HepG2 (cell line): ENCODE measurements around the gene VCL. TPM values are rescaled to one million over a fixed set of nuclear protein-coding genes. Genes with fewer than 3 reads are reported as not detected.
A peak's percentile ranks its signal among the peaks of the same experiment; 100 is the strongest.

Experiments
- ARNTL ChIP-seq: sonication (generic); formaldehyde crosslinking; IDR thresholded peaks from 2 replicates; pipeline ENCODE4 v1.4.0; 2020; ENCODE audit warnings: mild to moderate bottlenecking, missing genetic modification reagents
- DNMT3B ChIP-seq: conservative IDR thresholded peaks from 2 replicates; pipeline ENCODE4 v1.6.1; 2016; ENCODE audit warnings: missing biosample characterization, control low read depth
- HMG20B ChIP-seq: conservative IDR thresholded peaks from 2 replicates; pipeline ENCODE4 v1.6.1; 2016; ENCODE audit warnings: missing genetic modification reagents, missing compliant biosample characterization
- HNF4A ChIP-seq: sonication (generic); formaldehyde crosslinking; IDR thresholded peaks from 2 replicates; pipeline ENCODE4 v1.4.0; 2020; ENCODE audit warnings: missing genetic modification reagents
- HNF4G ChIP-seq, 2 experiments: sonication (generic) in 1 of 2; formaldehyde crosslinking in 1 of 2; IDR thresholded peaks; 2 replicates each; pipeline versions ENCODE4 v1.4.0 to v1.6.1; 2011 to 2020; ENCODE audit warnings: borderline replicate concordance in 2 of 2, low read depth in 2 of 2, mild to moderate bottlenecking in 2 of 2, low read length in 1 of 2, missing genetic modification reagents in 1 of 2, moderate library complexity in 1 of 2
- IKZF1 ChIP-seq: fragments of 450-650 bp; IDR thresholded peaks from 2 replicates; pipeline ENCODE4 v1.7.1; 2016
- IRX3 ChIP-seq: sonication (generic); formaldehyde crosslinking; IDR thresholded peaks from 2 replicates; pipeline ENCODE4 v1.8.1; 2023; ENCODE audit warnings: mild to moderate bottlenecking, low read depth, missing genetic modification reagents, borderline replicate concordance
- ZNF318 ChIP-seq: sonication (generic); formaldehyde crosslinking; IDR thresholded peaks from 2 replicates; pipeline ENCODE4 v1.4.0; 2020; ENCODE audit warnings: mild to moderate bottlenecking, missing genetic modification reagents
- ZNF547 ChIP-seq: sonication (generic); formaldehyde crosslinking; IDR thresholded peaks from 2 replicates; pipeline ENCODE4 v1.5.1; 2020; ENCODE audit warnings: mild to moderate bottlenecking, missing genetic modification reagents
- ZNF737 ChIP-seq: sonication (generic); formaldehyde crosslinking; IDR thresholded peaks from 2 replicates; pipeline ENCODE4 v1.5.0; 2020; ENCODE audit warnings: missing genetic modification reagents, mild to moderate bottlenecking, borderline replicate concordance
- polyA plus RNA-seq, 8 experiments: library from polyadenylated mRNA; depleted of rRNA in 3 of 8; stranded (reverse) in 7 of 8; unstranded in 1 of 8; fragments of >200 nt; fragmentation: Illumina TruSeq in 4 of 8; extraction: Trizol in 4 of 8; gene quantifications; 2 replicates each; pipeline versions ENCODE4 v1.2.1 to v1.2.3, GENCODE V29; 2011 to 2016; ENCODE audit warnings: low read depth in 4 of 8, missing spikeins in 1 of 8, mixed read lengths in 1 of 8; ENCODE audit not compliant: insufficient read depth in 1 of 8
- total RNA-seq, 5 experiments: library from RNA; depleted of rRNA; stranded (reverse); fragments of >200 nt; fragmentation: Illumina TruSeq; extraction: Trizol; gene quantifications; 2 replicates each; pipeline ENCODE4 v1.2.3, GENCODE V29; 2016; ENCODE audit warnings: low read depth in 1 of 5
- TF ChIP-seq, protein P1 (sequence below): sonication (generic); formaldehyde crosslinking; IDR thresholded peaks from 2 replicates; pipeline ENCODE4 v1.4.0; 2020; ENCODE audit warnings: missing genetic modification reagents
- TF ChIP-seq, protein P2 (sequence below): sonication (generic); formaldehyde crosslinking; IDR thresholded peaks from 2 replicates; pipeline ENCODE4 v1.5.0; 2020; ENCODE audit warnings: mild to moderate bottlenecking, missing genetic modification reagents

VCL gene
- total and polyA plus RNA-seq, 2 of the 13 experiments (the other 11 are each of a cell fraction or from before 2014, with no cell fraction given), result 17.3 to 26.9 TPM

DNA sequence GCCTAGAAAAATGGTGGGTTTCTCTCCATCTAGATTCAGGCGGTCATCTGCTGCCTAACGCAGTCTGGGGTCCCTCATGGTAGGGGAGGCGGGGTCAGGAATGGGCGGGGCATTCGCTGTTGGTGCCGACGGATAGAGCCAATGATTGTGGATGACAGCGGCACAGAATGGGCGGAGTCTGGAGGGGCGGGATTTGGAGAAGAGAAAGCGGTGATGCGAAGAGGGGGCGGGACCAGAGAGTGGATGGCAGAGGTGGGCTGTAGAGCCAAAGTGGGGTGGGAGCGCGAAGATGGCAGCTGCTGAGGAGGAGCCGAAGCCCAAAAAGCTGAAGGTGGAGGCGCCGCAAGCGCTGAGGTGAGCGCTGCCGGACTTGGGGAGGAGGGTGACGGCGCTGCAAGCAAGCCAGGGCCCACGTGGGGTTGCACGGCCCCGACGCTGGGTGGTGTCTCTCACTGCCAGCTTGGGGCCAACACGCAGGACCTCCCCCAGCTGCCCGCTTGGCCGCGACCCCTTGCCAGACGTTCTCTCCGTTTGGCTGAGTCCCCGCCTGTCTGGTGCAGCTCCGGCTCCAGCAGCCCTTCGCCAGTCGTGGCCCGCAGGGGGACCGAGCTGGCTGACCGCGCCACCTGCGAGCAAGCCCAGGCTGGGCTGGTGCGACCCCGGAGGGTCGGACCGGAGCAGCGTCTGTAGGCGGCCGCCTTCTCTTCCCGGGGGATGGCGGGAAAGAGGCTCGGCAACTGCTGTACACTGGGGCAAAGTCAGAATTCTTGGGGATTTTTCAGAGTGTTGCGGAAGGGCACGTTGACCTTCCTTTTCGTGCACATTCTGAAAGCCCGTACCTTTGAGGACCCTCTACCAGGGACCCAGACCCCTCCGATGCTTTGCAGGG lies 153.3 kb downstream of the VCL start, which contains the start of gene ADK (continued):
- TF ChIP-seq ARNTL (CRISPR knock-in tag) (peak; percentile 31; the same call in 1 of the 2 replicates), IRX3 (CRISPR knock-in tag) (no peak), HMG20B (CRISPR knock-in tag) (no peak), HNF4A (no peak), ZNF547 (CRISPR knock-in tag) (0 out of 2 replicates have a peak, but pooled peaks have one; percentile 54), ZNF318 (peak; percentile 23; the same call in 1 of the 2 replicates), ZNF737 (no peak; the same call in none of the 2 replicates), DNMT3B (no peak), HNF4G (IDR thresholded peaks at IDR 0.05; ENCODE audit: borderline replicate concordance, low read depth, low read length) (no peak), HNF4G (CRISPR knock-in tag; IDR thresholded peaks at IDR 0.05; ENCODE audit: borderline replicate concordance, low read depth) (no peak), IKZF1 (no peak)
- TF ChIP-seq, protein P1, sequence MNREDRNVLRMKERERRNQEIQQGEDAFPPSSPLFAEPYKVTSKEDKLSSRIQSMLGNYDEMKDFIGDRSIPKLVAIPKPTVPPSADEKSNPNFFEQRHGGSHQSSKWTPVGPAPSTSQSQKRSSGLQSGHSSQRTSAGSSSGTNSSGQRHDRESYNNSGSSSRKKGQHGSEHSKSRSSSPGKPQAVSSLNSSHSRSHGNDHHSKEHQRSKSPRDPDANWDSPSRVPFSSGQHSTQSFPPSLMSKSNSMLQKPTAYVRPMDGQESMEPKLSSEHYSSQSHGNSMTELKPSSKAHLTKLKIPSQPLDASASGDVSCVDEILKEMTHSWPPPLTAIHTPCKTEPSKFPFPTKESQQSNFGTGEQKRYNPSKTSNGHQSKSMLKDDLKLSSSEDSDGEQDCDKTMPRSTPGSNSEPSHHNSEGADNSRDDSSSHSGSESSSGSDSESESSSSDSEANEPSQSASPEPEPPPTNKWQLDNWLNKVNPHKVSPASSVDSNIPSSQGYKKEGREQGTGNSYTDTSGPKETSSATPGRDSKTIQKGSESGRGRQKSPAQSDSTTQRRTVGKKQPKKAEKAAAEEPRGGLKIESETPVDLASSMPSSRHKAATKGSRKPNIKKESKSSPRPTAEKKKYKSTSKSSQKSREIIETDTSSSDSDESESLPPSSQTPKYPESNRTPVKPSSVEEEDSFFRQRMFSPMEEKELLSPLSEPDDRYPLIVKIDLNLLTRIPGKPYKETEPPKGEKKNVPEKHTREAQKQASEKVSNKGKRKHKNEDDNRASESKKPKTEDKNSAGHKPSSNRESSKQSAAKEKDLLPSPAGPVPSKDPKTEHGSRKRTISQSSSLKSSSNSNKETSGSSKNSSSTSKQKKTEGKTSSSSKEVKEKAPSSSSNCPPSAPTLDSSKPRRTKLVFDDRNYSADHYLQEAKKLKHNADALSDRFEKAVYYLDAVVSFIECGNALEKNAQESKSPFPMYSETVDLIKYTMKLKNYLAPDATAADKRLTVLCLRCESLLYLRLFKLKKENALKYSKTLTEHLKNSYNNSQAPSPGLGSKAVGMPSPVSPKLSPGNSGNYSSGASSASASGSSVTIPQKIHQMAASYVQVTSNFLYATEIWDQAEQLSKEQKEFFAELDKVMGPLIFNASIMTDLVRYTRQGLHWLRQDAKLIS (CRISPR knock-in tag), result no peak
- TF ChIP-seq, protein P2, sequence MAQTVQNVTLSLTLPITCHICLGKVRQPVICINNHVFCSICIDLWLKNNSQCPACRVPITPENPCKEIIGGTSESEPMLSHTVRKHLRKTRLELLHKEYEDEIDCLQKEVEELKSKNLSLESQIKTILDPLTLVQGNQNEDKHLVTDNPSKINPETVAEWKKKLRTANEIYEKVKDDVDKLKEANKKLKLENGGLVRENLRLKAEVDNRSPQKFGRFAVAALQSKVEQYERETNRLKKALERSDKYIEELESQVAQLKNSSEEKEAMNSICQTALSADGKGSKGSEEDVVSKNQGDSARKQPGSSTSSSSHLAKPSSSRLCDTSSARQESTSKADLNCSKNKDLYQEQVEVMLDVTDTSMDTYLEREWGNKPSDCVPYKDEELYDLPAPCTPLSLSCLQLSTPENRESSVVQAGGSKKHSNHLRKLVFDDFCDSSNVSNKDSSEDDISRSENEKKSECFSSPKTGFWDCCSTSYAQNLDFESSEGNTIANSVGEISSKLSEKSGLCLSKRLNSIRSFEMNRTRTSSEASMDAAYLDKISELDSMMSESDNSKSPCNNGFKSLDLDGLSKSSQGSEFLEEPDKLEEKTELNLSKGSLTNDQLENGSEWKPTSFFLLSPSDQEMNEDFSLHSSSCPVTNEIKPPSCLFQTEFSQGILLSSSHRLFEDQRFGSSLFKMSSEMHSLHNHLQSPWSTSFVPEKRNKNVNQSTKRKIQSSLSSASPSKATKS (CRISPR knock-in tag), result no peak
